GM19372 (cell line): Measurements from ENCODE around the gene ADORA2B.
"Not testable (repeated sequence)": the region's sequence is repeated elsewhere in the genome, so short reads cannot be mapped to it uniquely, and the experiment has no call there.

Experiments
- ATAC-seq: cut with Tn5 transposase; IDR thresholded peaks from one replicate; pipeline ENCODE4 v1.9.1; 2021; ENCODE audit warnings: mild to moderate bottlenecking, low read depth, moderate library complexity; ENCODE audit not compliant: unreplicated experiment

Gene ADORA2B

GRCh38 chr17:15977894-15978293, 33.0 kb downstream of the ADORA2B start:
- ATAC-seq: no peak

GRCh38 chr17:15978606-15979005, 33.7 kb downstream of the ADORA2B start:
- no peak for ATAC-seq

- ATAC-seq: not testable (repeated sequence)
Observed at GRCh38 chr17:15979013-15979412, 34.1 kb downstream of the ADORA2B start.

- peak; percentile 94 for ATAC-seq
Observed at GRCh38 chr17:15981208-15981607, 36.3 kb downstream of the ADORA2B start.

- ATAC-seq: no peak
Observed at GRCh38 chr17:15981646-15982580, 37.0 kb downstream of the ADORA2B start.

- no peak for ATAC-seq
Observed at GRCh38 chr17:15996322-15996721, 51.4 kb downstream of the ADORA2B start.

- ATAC-seq: no peak
Observed at GRCh38 chr17:15998031-15998562, 53.2 kb downstream of the ADORA2B start.

- peak; percentile 95 for ATAC-seq
Observed at GRCh38 chr17:15999141-15999973, 54.4 kb downstream of the ADORA2B start, which contains the start of the genes TTC19 and ZSWIM7. TTC19 (plus strand) TSS chr17:15999824; CDS start chr17:15999849, 25 bp downstream. ZSWIM7 (minus strand) TSS chr17:15999704; CDS start chr17:15999594, 110 bp downstream.

- peak; percentile 34 for ATAC-seq
Observed at GRCh38 chr17:15999974-16000827, 55.3 kb downstream of the ADORA2B start.

GRCh38 chr17:16001226-16001897, 56.4 kb downstream of the ADORA2B start:
- ATAC-seq: no peak

- no peak for ATAC-seq
Observed at GRCh38 chr17:16002708-16003260, 57.9 kb downstream of the ADORA2B start.

GRCh38 chr17:16003841-16004240, 58.9 kb downstream of the ADORA2B start:
- no peak for ATAC-seq

- ATAC-seq: no peak
Observed at GRCh38 chr17:16005636-16006035, 60.7 kb downstream of the ADORA2B start.

GRCh38 chr17:16007439-16007838, 62.5 kb downstream of the ADORA2B start:
- ATAC-seq: no peak

- no peak for ATAC-seq
Observed at GRCh38 chr17:16013943-16014407, 69.0 kb downstream of the ADORA2B start.

GRCh38 chr17:16019347-16019746, 74.4 kb downstream of the ADORA2B start:
- no peak for ATAC-seq

GRCh38 chr17:16023881-16024280, 79.0 kb downstream of the ADORA2B start:
- no peak for ATAC-seq

- no peak for ATAC-seq
Observed at GRCh38 chr17:16025202-16025601, 80.3 kb downstream of the ADORA2B start.
